Mesothelial cell of epicardium (in vitro differentiated cells): ENCODE data around the gene RRP36. TPM values are rescaled to one million over a fixed set of nuclear protein-coding genes. Genes with fewer than 3 reads are reported as not detected.

ENCODE experiments used
- DNase-seq, 2 experiments: peaks; one replicate each; pipeline ENCODE4 v3.0.0; 2021; ENCODE audit warnings: low spot score in 2 of 2; ENCODE audit not compliant: unreplicated experiment in 2 of 2
- H3K27ac Mint-ChIP-seq: 2 replicates; pipeline ENCODE4 v1.8.0; 2021; ENCODE audit warnings: mixed read lengths
- H3K27me3 Mint-ChIP-seq: 2 replicates; pipeline ENCODE4 v1.8.0; 2021; ENCODE audit warnings: low read depth, mixed read lengths
- H3K36me3 Mint-ChIP-seq: 2 replicates; pipeline ENCODE4 v1.8.0; 2021; ENCODE audit warnings: mixed read lengths
- H3K4me1 Mint-ChIP-seq: 2 replicates; pipeline ENCODE4 v1.8.0; 2021; ENCODE audit warnings: mixed read lengths
- H3K4me3 Mint-ChIP-seq: 2 replicates; pipeline ENCODE4 v1.8.0; 2021; ENCODE audit warnings: mild to moderate bottlenecking, moderate library complexity, mixed read lengths
- H3K9me3 Mint-ChIP-seq: 2 replicates; pipeline ENCODE4 v1.8.0; 2021; ENCODE audit warnings: mixed read lengths
- CTCF ChIP-seq: fragments of 200-600 bp; sonication (generic); IDR thresholded peaks from one replicate; pipeline ENCODE4 v1.5.0; 2021; ENCODE audit warnings: antibody characterized with exemption; ENCODE audit not compliant: unreplicated experiment
- total RNA-seq: library from RNA; stranded (reverse); gene quantifications from 3 replicates; pipeline ENCODE4 v1.2.1, GENCODE V29; 2021

The RRP36 gene
- total RNA-seq, 1 donor from 2014 or later = 44.2 TPM

GRCh38 chr6:43001843-43002242 lies 19.6 kb upstream of the RRP36 start:
- Mint-ChIP-seq H3K9me3 (no peaks in the 10 kb centered on the region), H3K4me1 (no peaks in the 10 kb centered on the region), H3K27ac (no peak overlapping the region), H3K36me3 (peaks cover 10% of the 10 kb centered on the region), H3K4me3 (no peak overlapping the region), H3K27me3 (no peaks in the 10 kb centered on the region)
- TF ChIP-seq CTCF = no peak
- no peak for DNase-seq

- Mint-ChIP-seq H3K9me3 (no peaks in the 10 kb centered on the region), H3K36me3 (peaks cover 21% of the 10 kb centered on the region), H3K27ac (no peak overlapping the region), H3K4me1 (no peaks in the 10 kb centered on the region), H3K27me3 (no peaks in the 10 kb centered on the region), H3K4me3 (no peak overlapping the region)
- TF ChIP-seq CTCF = no peak
- DNase-seq = no peak
These were observed 15.6 kb upstream of the RRP36 start for GRCh38 chr6:43005844-43006243.

- H3K36me3 Mint-ChIP-seq = peaks cover 21% of the 10 kb centered on the region
- H3K4me3 Mint-ChIP-seq = no peak overlapping the region
- H3K27me3 Mint-ChIP-seq = no peaks in the 10 kb centered on the region
- no peak for TF ChIP-seq CTCF
- H3K27ac Mint-ChIP-seq = no peak overlapping the region
- DNase-seq = no peak
- no peaks in the 10 kb centered on the region for H3K9me3 Mint-ChIP-seq
- no peaks in the 10 kb centered on the region for H3K4me1 Mint-ChIP-seq
These were observed 15.2 kb upstream of the RRP36 start for GRCh38 chr6:43006251-43006650.

- H3K36me3 Mint-ChIP-seq = peaks cover 23% of the 10 kb centered on the region
- H3K27me3 Mint-ChIP-seq = no peaks in the 10 kb centered on the region
- DNase-seq = no peak
- no peak for TF ChIP-seq CTCF
- no peaks in the 10 kb centered on the region for H3K9me3 Mint-ChIP-seq
- H3K4me3 Mint-ChIP-seq = no peak overlapping the region
- no peak overlapping the region for H3K27ac Mint-ChIP-seq
- H3K4me1 Mint-ChIP-seq = peaks cover under 1% of the 10 kb centered on the region
These were observed 14.3 kb upstream of the RRP36 start for GRCh38 chr6:43007126-43007525.

- no peak overlapping the region for H3K27ac Mint-ChIP-seq
- DNase-seq = no peak
- peaks cover 19% of the 10 kb centered on the region for H3K4me1 Mint-ChIP-seq
- no peak for TF ChIP-seq CTCF
- H3K9me3 Mint-ChIP-seq = no peaks in the 10 kb centered on the region
- H3K4me3 Mint-ChIP-seq = no peak overlapping the region
- H3K36me3 Mint-ChIP-seq = peaks cover 18% of the 10 kb centered on the region
- no peaks in the 10 kb centered on the region for H3K27me3 Mint-ChIP-seq
These were observed 12.3 kb upstream of the RRP36 start for GRCh38 chr6:43009124-43009523.

- DNase-seq = no peak
- H3K4me3 Mint-ChIP-seq = no peak overlapping the region
- peaks cover 13% of the 10 kb centered on the region for H3K36me3 Mint-ChIP-seq
- no peaks in the 10 kb centered on the region for H3K27me3 Mint-ChIP-seq
- no peak overlapping the region for H3K27ac Mint-ChIP-seq
- no peak for TF ChIP-seq CTCF
- H3K9me3 Mint-ChIP-seq = no peaks in the 10 kb centered on the region
- H3K4me1 Mint-ChIP-seq = peaks cover 33% of the 10 kb centered on the region
These were observed 10.2 kb upstream of the RRP36 start for GRCh38 chr6:43011207-43011606.
